DOHH2 (cell line): Measurements from ENCODE around the gene LMO2.
"Not testable (repeated sequence)": the region's sequence is repeated elsewhere in the genome, so short reads cannot be mapped to it uniquely, and the experiment has no call there.

ENCODE experiments used
- H3F3A ChIP-seq: fragments of 200-600 bp; sonication (generic), shearing (Covaris generic); 2 replicates; pipeline ENCODE4 v1.6.0; 2016; ENCODE audit warnings: antibody characterized with exemption, mild to moderate bottlenecking; ENCODE audit not compliant: control insufficient read depth, insufficient read depth
- H3K27ac ChIP-seq: fragments of 200-600 bp; sonication (generic); 2 replicates; pipeline ENCODE4 v1.5.1; 2014; ENCODE audit warnings: low read depth, mild to moderate bottlenecking, low read length, moderate library complexity
- H3K27me3 ChIP-seq: fragments of 200-600 bp; sonication (generic); 2 replicates; pipeline ENCODE4 v1.6.1; 2014; ENCODE audit warnings: mild to moderate bottlenecking, low read length, mixed read lengths; ENCODE audit not compliant: control insufficient read depth
- H3K36me3 ChIP-seq: fragments of 200-600 bp; sonication (generic); 2 replicates; pipeline ENCODE4 v1.6.1; 2014; ENCODE audit warnings: mild to moderate bottlenecking, low read length, moderate library complexity, mixed read lengths; ENCODE audit not compliant: control insufficient read depth
- H3K4me1 ChIP-seq: fragments of 200-600 bp; sonication (generic); 2 replicates; pipeline ENCODE4 v1.6.1; 2014; ENCODE audit warnings: mild to moderate bottlenecking, low read length, mixed read lengths; ENCODE audit not compliant: control insufficient read depth
- H3K4me2 ChIP-seq: fragments of 200-600 bp; sonication (generic); 2 replicates; pipeline ENCODE4 v1.6.0; 2014; ENCODE audit warnings: mild to moderate bottlenecking, low read length, moderate library complexity
- H3K4me3 ChIP-seq: fragments of 200-600 bp; sonication (generic); 2 replicates; pipeline ENCODE4 v1.5.1; 2014; ENCODE audit warnings: mild to moderate bottlenecking, low read length, mixed read lengths
- H3K79me2 ChIP-seq: fragments of 200-600 bp; sonication (generic); 2 replicates; pipeline ENCODE4 v1.6.1; 2014; ENCODE audit warnings: mild to moderate bottlenecking, low read length, mixed read lengths; ENCODE audit not compliant: control insufficient read depth
- H3K9me2 ChIP-seq: fragments of 200-600 bp; sonication (generic); replicated peaks from 2 replicates; pipeline ENCODE4 v1.6.1; 2014; ENCODE audit warnings: mild to moderate bottlenecking, low read length, mixed read lengths; ENCODE audit not compliant: control insufficient read depth
- H3K9me3 ChIP-seq: fragments of 200-600 bp; sonication (generic); 2 replicates; pipeline ENCODE4 v1.6.1; 2014; ENCODE audit warnings: antibody characterized with exemption, low read length, mixed read lengths; ENCODE audit not compliant: control insufficient read depth, insufficient read depth
- H4K20me1 ChIP-seq: fragments of 200-600 bp; sonication (generic); 2 replicates; pipeline ENCODE4 v1.6.0; 2014; ENCODE audit warnings: low read depth, mild to moderate bottlenecking, antibody characterized with exemption, low read length, moderate library complexity; ENCODE audit not compliant: control insufficient read depth, insufficient read depth
- CTCF ChIP-seq: fragments of 200-600 bp; sonication (generic); IDR thresholded peaks from one replicate; pipeline ENCODE4 v1.5.1; 2014; ENCODE audit warnings: antibody characterized with exemption, mild to moderate bottlenecking, low read depth, low read length; ENCODE audit not compliant: poor library complexity, severe bottlenecking
- EZH2phosphoT487 ChIP-seq: fragments of 200-600 bp; sonication (generic); IDR thresholded peaks from 2 replicates; pipeline ENCODE4 v1.6.1; 2017; ENCODE audit warnings: borderline replicate concordance, mild to moderate bottlenecking, antibody characterized with exemption, low read length, moderate library complexity, mixed read lengths

The LMO2 gene

DNA sequence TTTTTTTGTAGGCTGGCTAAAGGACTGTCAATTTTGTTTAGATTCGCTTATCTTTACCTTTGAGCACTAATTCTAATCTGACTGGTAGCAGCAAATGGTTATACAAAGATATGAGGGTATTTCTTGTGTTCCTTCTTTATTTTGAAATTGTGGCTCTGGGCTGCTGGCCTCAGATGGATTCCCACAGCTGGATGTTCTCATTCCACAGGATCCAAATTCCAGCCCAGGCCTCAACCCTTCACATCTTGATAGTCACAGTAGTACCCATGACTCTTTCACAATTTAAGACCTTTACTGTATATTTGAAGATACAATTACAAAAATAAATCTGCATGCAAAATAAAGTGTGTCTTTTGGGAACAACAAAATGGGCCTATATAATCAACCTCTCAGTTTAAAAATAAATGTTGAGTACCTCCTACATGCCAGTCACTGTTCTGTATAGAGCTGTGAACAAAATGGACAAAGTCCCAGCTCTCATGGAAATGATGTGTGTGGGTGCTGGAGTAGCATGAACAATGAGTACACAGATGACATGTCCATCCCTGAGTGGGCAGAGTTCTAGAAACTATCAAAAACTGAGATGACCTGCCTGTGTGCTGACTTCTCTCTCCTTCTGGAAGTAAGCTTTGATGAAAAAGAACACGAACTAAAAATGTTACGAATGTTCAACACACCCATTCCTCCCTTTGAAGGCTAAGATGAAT lies 65.9 kb downstream of the LMO2 start:
- Histone ChIP-seq H3K4me3 (no peak overlapping the region), H3K27me3 (peaks cover 59% of the 10 kb centered on the region), H3K36me3 (no peaks in the 10 kb centered on the region)

GRCh38 chr11:33822981-33823380 lies 68.9 kb downstream of the LMO2 start:
- H3K4me3 ChIP-seq, H3K79me2 ChIP-seq, H3K4me1 ChIP-seq, H4K20me1 ChIP-seq, H3K9me2 ChIP-seq, H3K4me2 ChIP-seq, H3K27ac ChIP-seq, H3K9me3 ChIP-seq, H3F3A ChIP-seq, H3K36me3 ChIP-seq: not testable (repeated sequence)
- H3K27me3 ChIP-seq: peaks cover 38% of the 10 kb centered on the region

More for the DNA sequence above, 65.9 kb downstream of the LMO2 start:
- Histone ChIP-seq H3K4me1 (no peaks in the 10 kb centered on the region), H3K9me3 (no peaks in the 10 kb centered on the region), H3K9me2 (no peaks in the 10 kb centered on the region), H4K20me1 (no peaks in the 10 kb centered on the region), H3K27ac (no peak overlapping the region), H3K79me2 (no peaks in the 10 kb centered on the region), H3F3A (no peaks in the 10 kb centered on the region), H3K4me2 (no peak overlapping the region)
- TF ChIP-seq EZH2phosphoT487 (no peak), CTCF (no peak)

DNA sequence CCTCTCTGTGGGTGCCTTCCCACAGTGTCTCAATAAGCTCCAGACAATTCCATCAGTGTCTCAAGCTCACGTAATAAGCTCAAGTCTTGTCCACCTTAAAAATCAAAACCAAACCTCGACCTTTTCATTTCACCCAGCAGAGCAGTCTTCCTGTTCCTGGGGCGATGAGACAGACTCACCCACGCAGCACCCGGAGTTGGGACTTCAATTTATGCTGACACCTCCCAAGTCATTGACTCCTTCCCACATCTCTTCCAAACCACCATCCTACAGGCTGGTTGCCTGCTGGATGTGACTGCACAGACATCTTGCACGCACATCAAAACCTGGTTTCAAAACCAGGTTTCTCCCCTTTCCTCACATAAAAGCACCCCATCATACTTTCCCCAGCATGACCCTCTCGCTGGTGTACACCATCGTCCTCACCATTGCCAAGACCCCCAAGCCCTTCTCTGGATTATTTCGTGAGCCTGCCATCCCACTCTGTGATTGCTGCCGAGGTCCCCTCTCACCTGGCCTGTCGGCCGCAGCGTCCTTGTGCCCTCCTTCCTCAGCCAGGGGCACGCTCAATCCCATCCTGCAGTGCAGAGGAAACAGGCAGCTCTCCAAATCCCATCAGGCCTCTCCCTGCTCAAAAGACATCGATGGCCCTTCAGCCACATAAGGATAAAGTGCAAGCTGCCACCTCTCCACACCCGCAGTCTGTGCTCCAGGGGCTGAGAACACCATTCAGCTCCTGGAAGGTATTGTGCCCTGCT lies 72.4 kb downstream of the LMO2 start:
- TF ChIP-seq EZH2phosphoT487 (no peak), CTCF (no peak)
- H4K20me1 ChIP-seq: peaks cover 3% of the 10 kb centered on the region; the same call in 1 of the 2 replicates
- H3K9me3 ChIP-seq: no peaks in the 10 kb centered on the region
- peaks cover 23% of the 10 kb centered on the region for H3K27me3 ChIP-seq
- H3K36me3 ChIP-seq: no peaks in the 10 kb centered on the region
- H3K4me3 ChIP-seq: no peak overlapping the region
- no peak overlapping the region for H3K27ac ChIP-seq
- no peaks in the 10 kb centered on the region for H3K79me2 ChIP-seq
- no peaks in the 10 kb centered on the region for H3K9me2 ChIP-seq
- H3K4me2 ChIP-seq: no peak overlapping the region
- no peaks in the 10 kb centered on the region for H3F3A ChIP-seq
- H3K4me1 ChIP-seq: no peaks in the 10 kb centered on the region
